K562 (cell line): ENCODE results near the gene DOK7.

Experiments used
- POLR2AphosphoS5 ChIP-seq: IDR thresholded peaks from 2 replicates; pipeline ENCODE4 v1.6.1; 2011; ENCODE audit warnings: mild to moderate bottlenecking, low read depth, low read length, moderate library complexity; ENCODE audit not compliant: control insufficient read depth, insufficient read depth
- TF ChIP-seq, protein P1 (sequence below): fragments of 150-350 bp; conservative IDR thresholded peaks from 2 replicates; pipeline ENCODE4 v1.6.1; 2014; ENCODE audit warnings: low read length

DNA sequence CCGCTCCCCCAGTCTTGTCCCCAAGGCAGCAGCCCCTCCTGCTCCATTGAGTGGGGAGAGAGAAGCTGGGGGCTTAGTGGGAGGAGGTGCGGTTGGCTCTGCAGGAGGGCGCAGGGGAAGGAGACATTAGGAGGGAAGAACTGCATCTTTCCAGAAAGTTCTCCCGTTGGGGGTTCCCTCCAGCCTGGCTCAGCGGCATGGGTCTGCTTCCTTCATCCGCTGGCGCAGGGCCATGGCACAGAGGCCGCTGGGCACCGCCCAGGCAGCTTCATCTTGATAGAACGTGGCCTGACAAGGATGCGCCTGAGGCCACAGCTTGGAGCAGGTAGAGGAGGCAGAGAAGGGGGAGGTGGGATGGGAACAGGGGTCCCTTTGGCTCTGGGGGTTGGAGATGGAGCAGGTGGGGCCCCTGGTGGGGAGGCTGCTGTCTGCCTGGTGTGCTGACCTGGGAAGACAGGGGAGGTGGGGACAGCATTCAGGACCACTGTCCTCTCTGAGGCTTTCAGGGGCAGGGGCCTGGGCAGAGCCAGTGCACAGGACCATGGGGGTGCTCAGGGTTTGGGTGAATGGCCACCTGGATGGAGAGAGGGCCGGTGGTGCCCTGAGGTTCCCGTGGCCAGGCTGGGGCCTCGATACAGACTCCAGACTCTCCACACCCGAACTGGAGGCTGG is 12.1 kb downstream of the DOK7 start:
- TF ChIP-seq, protein P1, sequence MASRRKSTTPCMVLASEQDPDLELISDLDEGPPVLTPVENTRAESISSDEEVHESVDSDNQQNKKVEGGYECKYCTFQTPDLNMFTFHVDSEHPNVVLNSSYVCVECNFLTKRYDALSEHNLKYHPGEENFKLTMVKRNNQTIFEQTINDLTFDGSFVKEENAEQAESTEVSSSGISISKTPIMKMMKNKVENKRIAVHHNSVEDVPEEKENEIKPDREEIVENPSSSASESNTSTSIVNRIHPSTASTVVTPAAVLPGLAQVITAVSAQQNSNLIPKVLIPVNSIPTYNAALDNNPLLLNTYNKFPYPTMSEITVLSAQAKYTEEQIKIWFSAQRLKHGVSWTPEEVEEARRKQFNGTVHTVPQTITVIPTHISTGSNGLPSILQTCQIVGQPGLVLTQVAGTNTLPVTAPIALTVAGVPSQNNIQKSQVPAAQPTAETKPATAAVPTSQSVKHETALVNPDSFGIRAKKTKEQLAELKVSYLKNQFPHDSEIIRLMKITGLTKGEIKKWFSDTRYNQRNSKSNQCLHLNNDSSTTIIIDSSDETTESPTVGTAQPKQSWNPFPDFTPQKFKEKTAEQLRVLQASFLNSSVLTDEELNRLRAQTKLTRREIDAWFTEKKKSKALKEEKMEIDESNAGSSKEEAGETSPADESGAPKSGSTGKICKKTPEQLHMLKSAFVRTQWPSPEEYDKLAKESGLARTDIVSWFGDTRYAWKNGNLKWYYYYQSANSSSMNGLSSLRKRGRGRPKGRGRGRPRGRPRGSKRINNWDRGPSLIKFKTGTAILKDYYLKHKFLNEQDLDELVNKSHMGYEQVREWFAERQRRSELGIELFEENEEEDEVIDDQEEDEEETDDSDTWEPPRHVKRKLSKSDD: no peak
- TF ChIP-seq POLR2AphosphoS5: no peak
